GM12878 (cell line): ENCODE results near the gene PPM1A. TPM values are rescaled to one million over a fixed set of nuclear protein-coding genes. Genes with fewer than 3 reads are reported as not detected.

ENCODE experiments used
- ATAC-seq: fragments of 200-7000 bp; cut with Tn5 transposase; 3 replicates; pipeline ENCODE4 v1.9.1; 2020; ENCODE audit warnings: mild to moderate bottlenecking, moderate library complexity
- BruUV-seq: library from RNA; stranded (reverse); fragments of 400-500 nt; replicated peaks from 2 replicates; lab custom pipeline; 2021; lab: Mats Ljungman, UMichigan
- CTCF ChIA-PET: fragments of 300-600 bp; sonication (Branson Sonifier 250); formaldehyde crosslinking; extraction: SDS; loops from one replicate; lab custom pipeline; 2021; ENCODE audit warnings: inconsistent platforms; lab: Yijun Ruan, JAX
- POLR2A ChIA-PET: fragments of 350-600 bp; formaldehyde crosslinking; extraction: SDS; loops from one replicate; lab custom pipeline; 2021; ENCODE audit warnings: inconsistent platforms; lab: Charles Lee
- RAD21 ChIA-PET: fragments of 300-600 bp; sonication (Branson Sonifier 250); formaldehyde crosslinking; loops from one replicate; lab custom pipeline; 2023; ENCODE audit warnings: antibody characterized with exemption; ENCODE audit not compliant: unreplicated experiment; lab: Charles Lee
- SMC1A ChIA-PET: fragments of 300-600 bp; sonication (Branson Sonifier 250); formaldehyde crosslinking; loops from one replicate; lab custom pipeline; 2023; ENCODE audit not compliant: unreplicated experiment, uncharacterized antibody; lab: Charles Lee
- DNase-seq: peaks from one replicate; pipeline ENCODE4 v3.0.0-alpha.2; 2011; ENCODE audit warnings: low read depth, low spot score
- FAIRE-seq: peaks from 3 replicates; lab custom pipeline; 2011; peaks lifted over from hg19 to GRCh38; lab: Jason Lieb, UNC
- H2AFZ ChIP-seq: 2 replicates; pipeline ENCODE4 v1.6.0; 2011; ENCODE audit warnings: low read depth, low read length, control low read depth; ENCODE audit not compliant: control insufficient read depth
- H3K27ac ChIP-seq: 2 replicates; pipeline ENCODE4 v1.5.1; 2011; ENCODE audit warnings: control low read depth; ENCODE audit not compliant: control insufficient read depth, insufficient read depth
- H3K27me3 ChIP-seq, 2 experiments: replicated peaks in 1 of 2; 2 replicates each; pipeline versions ENCODE4 v1.6.0 to v1.6.1; 2011; ENCODE audit warnings: low read length in 1 of 2; ENCODE audit not compliant: control insufficient read depth in 2 of 2, insufficient read depth in 2 of 2
- H3K36me3 ChIP-seq, 2 experiments: 2 replicates each; pipeline ENCODE4 v1.5.1; 2011; ENCODE audit warnings: low read length in 1 of 2; ENCODE audit not compliant: control insufficient read depth in 2 of 2, insufficient read depth in 2 of 2
- H3K4me1 ChIP-seq: 2 replicates; pipeline ENCODE4 v1.6.1; 2011; ENCODE audit warnings: mild to moderate bottlenecking, low read length, moderate library complexity, mixed read lengths; ENCODE audit not compliant: control insufficient read depth, insufficient read depth
- H3K4me2 ChIP-seq: 2 replicates; pipeline ENCODE4 v1.6.0; 2011; ENCODE audit warnings: control low read depth; ENCODE audit not compliant: control insufficient read depth, insufficient read depth
- H3K4me3 ChIP-seq: fragments of 200-600 bp; sonication (generic); 2 replicates; pipeline ENCODE4 v1.5.1; 2016
- H3K79me2 ChIP-seq: 2 replicates; pipeline ENCODE4 v1.6.0; 2011; ENCODE audit warnings: low read length; ENCODE audit not compliant: control insufficient read depth, insufficient read depth
- H3K9ac ChIP-seq: 2 replicates; pipeline ENCODE4 v1.8.0; 2011; ENCODE audit warnings: low read length, control low read depth, mixed read lengths; ENCODE audit not compliant: control insufficient read depth, insufficient read depth
- H3K9me3 ChIP-seq: replicated peaks from 3 replicates; pipeline ENCODE4 v1.5.1; 2011; ENCODE audit warnings: mild to moderate bottlenecking, low read length; ENCODE audit not compliant: control insufficient read depth, insufficient read depth
- H4K20me1 ChIP-seq: 2 replicates; pipeline ENCODE4 v1.6.0; 2011; ENCODE audit not compliant: control insufficient read depth, insufficient read depth
- CREB1 ChIP-seq: IDR thresholded peaks from 2 replicates; pipeline ENCODE4 v1.6.1; 2012; ENCODE audit warnings: low read depth, mild to moderate bottlenecking, inconsistent platforms
- ETV6 ChIP-seq, 2 experiments: fragments of 450-650 bp in 1 of 2; IDR thresholded peaks in 1 of 2; conservative IDR thresholded peaks in 1 of 2; 2 replicates each; pipeline ENCODE4 v1.6.1; 2014; ENCODE audit warnings: antibody characterized with exemption in 1 of 2, borderline replicate concordance in 1 of 2, low read depth in 1 of 2, mild to moderate bottlenecking in 1 of 2, moderate library complexity in 1 of 2
- JUNB ChIP-seq: IDR thresholded peaks from 2 replicates; pipeline ENCODE4 v1.6.1; 2016; ENCODE audit warnings: antibody characterized with exemption, mild to moderate bottlenecking
- MEF2B ChIP-seq: fragments of 450-650 bp; IDR thresholded peaks from 2 replicates; pipeline ENCODE4 v1.6.1; 2018; ENCODE audit warnings: mild to moderate bottlenecking, moderate library complexity; ENCODE audit not compliant: partially characterized antibody, poor library complexity, severe bottlenecking
- NFIC ChIP-seq: IDR thresholded peaks from 2 replicates; pipeline ENCODE4 v1.6.1; 2012; ENCODE audit warnings: low read depth, mild to moderate bottlenecking, inconsistent platforms, low read length, moderate library complexity
- SMAD5 ChIP-seq: IDR thresholded peaks from 2 replicates; pipeline ENCODE4 v1.6.1; 2016; ENCODE audit warnings: antibody characterized with exemption, low read depth
- SMARCA5 ChIP-seq: fragments of 450-650 bp; IDR thresholded peaks from 2 replicates; pipeline ENCODE4 v1.6.1; 2017; ENCODE audit warnings: mild to moderate bottlenecking
- SREBF1 ChIP-seq: IDR thresholded peaks from 2 replicates; pipeline ENCODE4 v1.6.1; 2012; ENCODE audit warnings: mild to moderate bottlenecking, low read length
- ZNF207 ChIP-seq: fragments of 450-650 bp; IDR thresholded peaks from 2 replicates; pipeline ENCODE4 v1.6.1; 2014; ENCODE audit warnings: antibody characterized with exemption, mild to moderate bottlenecking, borderline replicate concordance
- ZNF384 ChIP-seq: IDR thresholded peaks from 2 replicates; pipeline ENCODE4 v1.6.1; 2012; ENCODE audit warnings: low read depth, mild to moderate bottlenecking, low read length, improper control_type of control experiment, borderline replicate concordance
- WGBS: methylation state at CpG from one replicate; pipeline ENCODE4 v1.1.6; 2016; ENCODE audit warnings: low lambda C conversion rate; ENCODE audit not compliant: insufficient replicate concordance, insufficient coverage; ENCODE audit errors: missing lambda C conversion rate; 5-methylcytosine and 5-hydroxymethylcytosine counted together
- in situ Hi-C: fragments of 300-500 bp; cut with MboI; formaldehyde crosslinking; loops from 9 replicates; pipeline ENCODE4 v1.14.3; 2018; ENCODE audit warnings: mixed read lengths
- intact Hi-C: fragments of 100-400 bp; cut with micrococcal nuclease; formaldehyde crosslinking; loops from one replicate; pipeline ENCODE4 v1.14.2; 2022; ENCODE audit not compliant: unreplicated experiment
- polyA plus RNA-seq, 11 experiments: library from polyadenylated mRNA; depleted of rRNA in 4 of 11; unstranded in 6 of 11; stranded (reverse) in 5 of 11; fragments of >200 nt; fragmentation: Nextera tagmentation in 4 of 11; fragmentation: Illumina TruSeq in 1 of 11; extraction: Ambion mirVana in 4 of 11; extraction: Trizol in 1 of 11; gene quantifications; 1 replicate in 1 of 11; 2 replicates in 10 of 11; pipeline versions ENCODE4 v1.2.1 to v1.2.3, GENCODE V29; 2011 to 2016; ENCODE audit warnings: inconsistent platforms in 2 of 11, missing spikeins in 2 of 11, low read depth in 1 of 11
- total RNA-seq, 4 experiments: library from RNA; depleted of rRNA in 3 of 4; stranded (reverse); fragments of >200 nt in 3 of 4; fragmentation: Illumina TruSeq in 1 of 4; extraction: Trizol in 1 of 4; gene quantifications; 2 replicates each; pipeline versions ENCODE4 v1.2.1 to v1.2.3, GENCODE V29; 2013 to 2021
- TF ChIP-seq, protein P1 (sequence below): fragments of 450-650 bp; IDR thresholded peaks from 2 replicates; pipeline ENCODE4 v1.6.1; 2017; ENCODE audit warnings: borderline replicate concordance
- TF ChIP-seq, protein P2 (sequence below): IDR thresholded peaks from 2 replicates; pipeline ENCODE4 v1.6.1; 2011; ENCODE audit warnings: low read depth, mild to moderate bottlenecking, low read length, moderate library complexity, borderline replicate concordance; ENCODE audit errors: extremely low read depth

The PPM1A gene
- total and polyA plus RNA-seq, 10 of the 15 experiments (the other 5 are each of a cell fraction or from before 2014, with no cell fraction given) = 16.8 to 124 (median 47.0) TPM

DNA sequence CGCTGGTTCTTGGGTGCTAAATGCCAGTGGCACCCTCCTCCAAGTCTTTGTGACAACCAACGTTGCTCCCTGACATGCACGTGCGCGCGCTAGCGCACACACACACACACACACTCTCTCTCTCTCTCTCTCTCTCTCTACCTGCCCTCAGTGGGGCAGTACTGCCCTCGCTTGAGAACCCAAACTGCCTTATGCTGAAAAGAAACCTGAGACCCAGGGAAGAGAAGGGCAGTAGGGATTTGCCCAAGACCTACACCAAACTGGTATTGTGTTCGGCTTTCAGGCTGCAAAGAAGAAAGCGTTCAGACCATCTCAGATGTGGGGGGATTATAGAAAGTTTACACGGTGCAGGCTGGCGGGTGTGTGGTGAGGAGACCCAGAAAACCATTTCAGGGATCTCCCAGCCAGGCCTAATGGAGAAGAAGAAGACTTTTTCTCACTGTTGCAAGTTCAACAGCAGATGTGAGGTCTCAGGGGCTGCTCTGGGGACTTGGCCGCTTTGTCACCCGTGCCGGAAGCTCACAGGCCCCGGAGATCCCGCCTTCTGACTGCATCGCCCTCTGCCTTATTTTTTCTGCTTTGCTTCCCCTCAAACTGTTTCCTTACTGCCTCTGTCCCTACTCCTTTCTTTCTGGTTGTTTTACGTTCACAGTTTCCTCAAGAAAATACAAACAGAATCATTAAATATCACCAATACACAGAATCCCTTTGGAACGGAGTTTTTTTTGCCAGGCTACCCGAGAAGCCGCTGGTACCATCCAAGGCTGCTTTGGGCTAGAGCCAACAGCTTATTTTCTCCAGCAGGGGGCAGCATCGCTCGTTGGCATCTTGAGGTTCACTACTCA, 82.4 kb downstream of the PPM1A start (continued):
- no peak for TF ChIP-seq SMAD5
- TF ChIP-seq MEF2B = peak; percentile 73
- no peak for TF ChIP-seq ETV6 (conservative IDR thresholded peaks at IDR 0.05 in 1 of 2, IDR thresholded peaks at IDR 0.05 in 1 of 2; ENCODE audit: borderline replicate concordance in 1 of 2, low read depth in 1 of 2)
- TF ChIP-seq JUNB = no peak
- TF ChIP-seq, protein P1, sequence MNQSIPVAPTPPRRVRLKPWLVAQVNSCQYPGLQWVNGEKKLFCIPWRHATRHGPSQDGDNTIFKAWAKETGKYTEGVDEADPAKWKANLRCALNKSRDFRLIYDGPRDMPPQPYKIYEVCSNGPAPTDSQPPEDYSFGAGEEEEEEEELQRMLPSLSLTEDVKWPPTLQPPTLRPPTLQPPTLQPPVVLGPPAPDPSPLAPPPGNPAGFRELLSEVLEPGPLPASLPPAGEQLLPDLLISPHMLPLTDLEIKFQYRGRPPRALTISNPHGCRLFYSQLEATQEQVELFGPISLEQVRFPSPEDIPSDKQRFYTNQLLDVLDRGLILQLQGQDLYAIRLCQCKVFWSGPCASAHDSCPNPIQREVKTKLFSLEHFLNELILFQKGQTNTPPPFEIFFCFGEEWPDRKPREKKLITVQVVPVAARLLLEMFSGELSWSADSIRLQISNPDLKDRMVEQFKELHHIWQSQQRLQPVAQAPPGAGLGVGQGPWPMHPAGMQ = no peak
- peak; percentile 1; the same call in 1 of the 2 replicates for TF ChIP-seq ZNF207

DNA sequence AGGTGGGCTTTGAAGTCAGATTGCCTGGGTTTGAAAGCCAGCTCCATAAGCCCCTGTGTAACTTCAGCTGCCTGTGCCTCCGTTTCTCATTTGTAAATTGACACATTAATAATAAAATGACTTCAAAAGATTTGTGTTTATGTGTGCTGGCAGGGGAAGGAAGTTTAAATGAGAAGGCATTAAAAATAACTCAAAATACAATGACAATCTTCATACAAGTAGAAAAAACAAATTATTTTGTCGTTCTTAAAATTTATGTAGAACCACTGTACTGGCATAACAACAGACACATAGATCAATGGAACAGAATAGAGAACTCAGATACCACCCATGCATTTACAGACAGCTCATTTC, 83.0 kb downstream of the PPM1A start:
- intact Hi-C loops = loop anchor here (5.0 to 10.0 kb wide), 2 partner anchors 230 to 367 kb away; no protein-coding TSS in a partner anchor

More for the DNA sequence above, 83.0 kb downstream of the PPM1A start:
- BruUV-seq = no TSS peak
- FAIRE-seq = no peak
- Histone ChIP-seq H3K9ac (peak overlapping the region; percentile 79; the same call in 1 of the 2 replicates), H3K4me3 (peak overlapping the region; percentile 69; the same call in 1 of the 2 replicates), H3K27me3 (no peaks in the 10 kb centered on the region), H4K20me1 (no peaks in the 10 kb centered on the region), H3K4me1 (peaks cover 11% of the 10 kb centered on the region), H3K27ac (no peak overlapping the region; the same call in 1 of the 2 replicates), H2AFZ (peak overlapping the region; percentile 99), H3K9me3 (no peaks in the 10 kb centered on the region), H3K4me2 (peak overlapping the region; percentile 95; the same call in 1 of the 2 replicates), H3K36me3 (no peaks in the 10 kb centered on the region), H3K79me2 (no peaks in the 10 kb centered on the region)
- SMC1A ChIA-PET = interaction anchor here (0.8 to 7.8 kb wide), 22 partner anchors 13 to 920 kb away, joined by 3 to 151 read pairs (median 6); partner anchors contain the start of gene PPM1A
- TF ChIP-seq, protein P2, sequence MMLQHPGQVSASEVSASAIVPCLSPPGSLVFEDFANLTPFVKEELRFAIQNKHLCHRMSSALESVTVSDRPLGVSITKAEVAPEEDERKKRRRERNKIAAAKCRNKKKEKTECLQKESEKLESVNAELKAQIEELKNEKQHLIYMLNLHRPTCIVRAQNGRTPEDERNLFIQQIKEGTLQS = no peak
- TF ChIP-seq ZNF384 (0 out of 2 replicates have a peak, but pooled peaks have one; percentile 1), NFIC (0 out of 2 replicates have a peak, but pooled peaks have one; percentile 5), SMARCA5 (0 out of 2 replicates have a peak, but pooled peaks have one; percentile 29), CREB1 (no peak), SREBF1 (no peak)
- POLR2A ChIA-PET = interaction anchor here (0.7 to 2.1 kb wide), 7 partner anchors 15 to 226 kb away, joined by 3 to 9 read pairs (median 4); partner anchors contain the start of gene PPM1A
- CTCF ChIA-PET = interaction anchor here (0.6 to 9.9 kb wide), 50 partner anchors 8 to 953 kb away, joined by 3 to 231 read pairs (median 5); partner anchors contain the start of genes DHRS7 and PPM1A
- in situ Hi-C loops = loop anchor here (5.0 to 10.0 kb wide), 2 partner anchors 145 to 367 kb away; no protein-coding TSS in a partner anchor
- RAD21 ChIA-PET = interaction anchor here (0.7 to 7.6 kb wide), 30 partner anchors 8 to 367 kb away, joined by 3 to 72 read pairs (median 6); partner anchors contain the start of genes PCNX4 and PPM1A
- ATAC-seq = no peak
- 3% methylated on average over 2 of the region's 2 CpGs for WGBS
- no peak for DNase-seq
